GM12892 (cell line): ENCODE data around the gene XPR1.

Experiments
- POLR2A ChIP-seq: IDR thresholded peaks from 2 replicates; pipeline ENCODE4 v1.6.1; 2011; ENCODE audit warnings: low read depth, low read length, control low read depth
- POLR2AphosphoS5 ChIP-seq: IDR thresholded peaks from 2 replicates; pipeline ENCODE4 v1.6.1; 2011; ENCODE audit warnings: low read depth, low read length, control low read depth

GRCh38 chr1:180731131-180731530, 99.3 kb downstream of the XPR1 start:
- no peak for TF ChIP-seq POLR2A
- TF ChIP-seq POLR2AphosphoS5 = no peak
